Mesothelial cell of epicardium (in vitro differentiated cells): ENCODE results near the gene GPD1. TPM values are rescaled to one million over a fixed set of nuclear protein-coding genes. Genes with fewer than 3 reads are reported as not detected.

Source experiments
- DNase-seq, 2 experiments: peaks; one replicate each; pipeline ENCODE4 v3.0.0; 2021; ENCODE audit warnings: low spot score in 2 of 2; ENCODE audit not compliant: unreplicated experiment in 2 of 2
- H3K27ac Mint-ChIP-seq: 2 replicates; pipeline ENCODE4 v1.8.0; 2021; ENCODE audit warnings: mixed read lengths
- H3K27me3 Mint-ChIP-seq: 2 replicates; pipeline ENCODE4 v1.8.0; 2021; ENCODE audit warnings: low read depth, mixed read lengths
- H3K36me3 Mint-ChIP-seq: 2 replicates; pipeline ENCODE4 v1.8.0; 2021; ENCODE audit warnings: mixed read lengths
- H3K4me1 Mint-ChIP-seq: 2 replicates; pipeline ENCODE4 v1.8.0; 2021; ENCODE audit warnings: mixed read lengths
- H3K4me3 Mint-ChIP-seq: 2 replicates; pipeline ENCODE4 v1.8.0; 2021; ENCODE audit warnings: mild to moderate bottlenecking, moderate library complexity, mixed read lengths
- H3K9me3 Mint-ChIP-seq: 2 replicates; pipeline ENCODE4 v1.8.0; 2021; ENCODE audit warnings: mixed read lengths
- total RNA-seq: library from RNA; stranded (reverse); gene quantifications from 3 replicates; pipeline ENCODE4 v1.2.1, GENCODE V29; 2021
- TF ChIP-seq, protein P1 (sequence below): fragments of 200-600 bp; sonication (generic); IDR thresholded peaks from one replicate; pipeline ENCODE4 v1.5.0; 2021; ENCODE audit warnings: antibody characterized with exemption; ENCODE audit not compliant: unreplicated experiment

GPD1 gene
- total RNA-seq, 1 donor from 2014 or later, result 0.72 TPM

DNA sequence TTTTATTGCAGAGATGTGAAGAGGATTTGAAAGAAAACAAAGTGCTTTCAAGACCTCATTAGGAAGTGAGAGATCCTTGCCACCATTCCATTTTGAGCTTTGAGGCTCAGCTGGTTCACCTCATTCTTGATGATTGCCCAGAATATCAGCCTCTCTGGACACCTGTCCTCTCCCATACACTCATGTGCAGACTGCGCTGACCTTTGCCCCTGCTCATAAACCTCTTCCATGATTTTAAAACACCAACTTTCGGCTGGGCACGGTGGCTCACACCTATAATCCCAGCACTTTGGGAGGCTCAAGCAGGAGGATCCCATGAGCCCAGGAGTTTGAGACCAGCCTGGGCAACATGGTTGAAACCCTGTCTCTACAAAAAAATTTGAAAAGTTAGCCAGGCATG, 17.1 kb downstream of the GPD1 start:
- no peak for DNase-seq
- Mint-ChIP-seq H3K36me3 (peaks cover 19% of the 10 kb centered on the region), H3K4me3 (no peak overlapping the region), H3K27me3 (no peaks in the 10 kb centered on the region), H3K9me3 (no peaks in the 10 kb centered on the region), H3K4me1 (no peaks in the 10 kb centered on the region), H3K27ac (no peak overlapping the region)
- TF ChIP-seq, protein P1, sequence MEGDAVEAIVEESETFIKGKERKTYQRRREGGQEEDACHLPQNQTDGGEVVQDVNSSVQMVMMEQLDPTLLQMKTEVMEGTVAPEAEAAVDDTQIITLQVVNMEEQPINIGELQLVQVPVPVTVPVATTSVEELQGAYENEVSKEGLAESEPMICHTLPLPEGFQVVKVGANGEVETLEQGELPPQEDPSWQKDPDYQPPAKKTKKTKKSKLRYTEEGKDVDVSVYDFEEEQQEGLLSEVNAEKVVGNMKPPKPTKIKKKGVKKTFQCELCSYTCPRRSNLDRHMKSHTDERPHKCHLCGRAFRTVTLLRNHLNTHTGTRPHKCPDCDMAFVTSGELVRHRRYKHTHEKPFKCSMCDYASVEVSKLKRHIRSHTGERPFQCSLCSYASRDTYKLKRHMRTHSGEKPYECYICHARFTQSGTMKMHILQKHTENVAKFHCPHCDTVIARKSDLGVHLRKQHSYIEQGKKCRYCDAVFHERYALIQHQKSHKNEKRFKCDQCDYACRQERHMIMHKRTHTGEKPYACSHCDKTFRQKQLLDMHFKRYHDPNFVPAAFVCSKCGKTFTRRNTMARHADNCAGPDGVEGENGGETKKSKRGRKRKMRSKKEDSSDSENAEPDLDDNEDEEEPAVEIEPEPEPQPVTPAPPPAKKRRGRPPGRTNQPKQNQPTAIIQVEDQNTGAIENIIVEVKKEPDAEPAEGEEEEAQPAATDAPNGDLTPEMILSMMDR, result no peak

DNA sequence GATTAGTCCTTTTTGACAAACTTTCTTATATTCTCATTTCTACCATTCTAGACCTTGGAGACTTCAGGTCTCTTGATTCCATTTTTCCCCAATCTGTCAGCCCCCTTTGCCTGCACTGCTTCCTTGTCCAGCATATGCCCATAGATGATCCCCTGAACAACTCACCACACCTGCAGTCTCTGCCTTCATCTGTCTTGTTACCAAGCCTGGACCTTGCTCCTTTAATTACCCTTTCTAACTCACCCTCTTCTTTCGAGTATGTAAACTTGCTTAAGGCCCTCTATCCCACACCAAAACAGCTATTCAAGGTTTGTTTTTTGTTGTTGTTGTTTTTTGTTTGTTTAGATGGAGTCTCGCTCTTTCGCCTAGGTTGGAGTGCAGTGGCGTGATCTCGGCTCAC, 17.8 kb downstream of the GPD1 start:
- no peaks in the 10 kb centered on the region for H3K9me3 Mint-ChIP-seq
- H3K27me3 Mint-ChIP-seq, result no peaks in the 10 kb centered on the region
- no peak for DNase-seq
- no peak overlapping the region for H3K27ac Mint-ChIP-seq
- peaks cover 19% of the 10 kb centered on the region for H3K36me3 Mint-ChIP-seq
- TF ChIP-seq, protein P1, result no peak
- no peaks in the 10 kb centered on the region for H3K4me1 Mint-ChIP-seq
- H3K4me3 Mint-ChIP-seq, result no peak overlapping the region

DNA sequence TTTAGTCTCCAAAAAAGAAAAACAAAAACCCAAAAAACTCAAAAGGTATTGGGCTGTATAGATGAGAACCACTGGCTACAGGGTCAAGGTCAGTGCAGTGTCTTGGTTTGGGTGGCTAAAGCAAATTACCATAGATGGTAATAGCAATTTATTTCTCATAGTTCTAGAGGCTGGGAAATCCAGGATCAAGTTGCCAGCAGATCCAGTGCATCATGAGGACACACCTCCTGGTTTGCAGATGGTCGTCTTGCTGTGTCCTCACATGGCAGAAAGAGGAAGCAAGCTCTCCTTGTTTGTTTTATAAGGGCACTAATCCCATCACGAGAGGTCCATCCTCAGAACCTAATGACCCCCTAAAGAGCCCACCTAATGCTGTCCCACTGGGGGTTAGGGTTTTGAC, 19.4 kb downstream of the GPD1 start:
- Mint-ChIP-seq H3K27ac (no peak overlapping the region), H3K4me1 (no peaks in the 10 kb centered on the region)
- TF ChIP-seq, protein P1, result no peak

DNA sequence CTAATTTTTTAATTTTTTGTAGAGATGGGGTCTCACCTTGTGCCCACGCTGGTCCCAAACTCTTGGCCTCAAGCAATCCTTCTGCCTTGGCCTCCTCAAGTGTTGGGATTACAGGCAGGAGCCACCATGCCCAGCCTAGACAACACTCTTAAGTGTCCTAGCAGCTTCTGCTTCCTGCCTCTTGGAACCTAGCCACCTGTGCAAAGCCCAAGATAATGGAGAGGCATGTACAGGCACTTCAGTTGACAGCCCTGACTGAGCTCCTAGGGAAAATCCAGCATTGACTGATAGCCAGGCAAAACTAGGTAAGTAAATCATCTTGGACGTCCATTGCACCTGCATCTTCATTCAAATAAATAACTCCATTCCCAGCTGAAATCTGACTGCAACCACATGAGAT, 23.7 kb downstream of the GPD1 start:
- no peak overlapping the region for H3K27ac Mint-ChIP-seq

More for the DNA sequence above, 19.4 kb downstream of the GPD1 start:
- H3K36me3 Mint-ChIP-seq, result peaks cover 23% of the 10 kb centered on the region
- DNase-seq, result no peak
- no peaks in the 10 kb centered on the region for H3K27me3 Mint-ChIP-seq
- H3K4me3 Mint-ChIP-seq, result no peak overlapping the region
- no peaks in the 10 kb centered on the region for H3K9me3 Mint-ChIP-seq

DNA sequence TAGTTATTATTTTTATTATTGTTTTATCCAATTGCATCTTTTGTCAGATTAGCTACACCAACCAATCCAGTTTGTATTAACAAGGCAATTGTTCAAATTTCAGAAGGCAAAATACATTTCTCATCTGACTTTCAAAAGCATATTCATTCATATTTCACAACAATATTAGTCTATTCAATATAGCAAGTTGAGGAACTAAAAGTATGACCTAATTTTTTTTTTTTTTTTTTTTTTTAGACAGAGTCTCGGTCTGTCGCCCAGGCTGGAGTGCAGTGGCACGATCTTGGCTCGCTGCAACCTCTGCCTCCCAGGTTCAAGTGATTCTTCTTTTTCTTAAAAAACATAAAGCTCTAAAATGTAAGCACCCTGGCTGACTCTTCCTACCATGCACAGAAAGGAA, 25.5 kb downstream of the GPD1 start:
- TF ChIP-seq, protein P1, result no peak
- Mint-ChIP-seq H3K27ac (no peak overlapping the region), H3K36me3 (peaks cover 32% of the 10 kb centered on the region), H3K4me1 (no peaks in the 10 kb centered on the region), H3K9me3 (no peaks in the 10 kb centered on the region), H3K4me3 (no peak overlapping the region), H3K27me3 (no peaks in the 10 kb centered on the region)
- no peak for DNase-seq

More for the DNA sequence above, 23.7 kb downstream of the GPD1 start:
- Mint-ChIP-seq H3K36me3 (peaks cover 33% of the 10 kb centered on the region), H3K4me3 (no peak overlapping the region), H3K4me1 (no peaks in the 10 kb centered on the region), H3K27me3 (no peaks in the 10 kb centered on the region), H3K9me3 (no peaks in the 10 kb centered on the region)
- DNase-seq, result no peak
- TF ChIP-seq, protein P1, result no peak
